Measurements from ENCODE around the gene TEDDM1. TPM values are rescaled to one million over a fixed set of nuclear protein-coding genes. Genes with fewer than 3 reads are reported as not detected.
A peak's percentile ranks its signal among the peaks of the same experiment; 100 is the strongest.

The TEDDM1 gene
- total RNA-seq, 1 donor from 2014 or later = not detected

- intact Hi-C loops (cut with DNase I) = no loop called here
- ATAC-seq = peak; percentile 49
- no peak for DNase-seq (ENCODE audit: low spot score)
These were observed 51.3 kb downstream of the TEDDM1 start for GRCh38 chr1:182348961-182349747.

Other genes starting within 250 kb of the TEDDM1 start
- 1,285 TPM for gene GLUL, start 8.9 kb downstream of the TEDDM1 start, total RNA-seq
- not detected for gene RGSL1, start 49.5 kb upstream of the TEDDM1 start, total RNA-seq
- 11.6 TPM for gene RNASEL, start 188.6 kb upstream of the TEDDM1 start, total RNA-seq
- 14.1 TPM for gene RGS16, start 203.7 kb upstream of the TEDDM1 start, total RNA-seq